T-cell (primary cell): ENCODE results near the gene TAF11. TPM values are rescaled to one million over a fixed set of nuclear protein-coding genes. Genes with fewer than 3 reads are reported as not detected.
"Not testable (repeated sequence)": the region's sequence is repeated elsewhere in the genome, so short reads cannot be mapped to it uniquely, and the experiment has no call there.

Source experiments
- ATAC-seq, 4 experiments: fragments of 200-7000 bp in 3 of 4; fragments of 150-1000 bp in 1 of 4; cut with Tn5 transposase; replicated peaks in 1 of 4; 1 replicate in 3 of 4; 2 replicates in 1 of 4; pipeline ENCODE4 v1.10.0; 2021; ENCODE audit warnings: moderate library complexity in 3 of 4, mild to moderate bottlenecking in 2 of 4, moderate number of reproducible peaks in 1 of 4
- CTCF ChIA-PET, 2 donors: fragments of 300-600 bp; sonication (Branson Sonifier 250); formaldehyde crosslinking; loops; one replicate each; lab custom pipeline; 2022; ENCODE audit warnings: antibody characterized with exemption in 2 of 2; lab: Charles Lee
- POLR2A ChIA-PET, 2 donors: fragments of 300-600 bp; sonication (Branson Sonifier 250); formaldehyde crosslinking; loops; one replicate each; lab custom pipeline; 2022; ENCODE audit warnings: antibody characterized with exemption in 2 of 2; lab: Charles Lee
- DNase-seq, 35 experiments: peaks; one replicate each; pipeline versions ENCODE4 v3.0.0 to v3.0.0-alpha.2; 2013 to 2023
- H3K27ac ChIP-seq: one replicate; pipeline ENCODE4 v1.5.1; 2013; ENCODE audit warnings: low read length
- H3K27me3 ChIP-seq, 2 experiments: replicated peaks in 1 of 2; 1 replicate in 1 of 2; 2 replicates in 1 of 2; pipeline versions ENCODE4 v1.6.1 to v1.7.0; 2013; ENCODE audit warnings: low read length in 1 of 2, mixed read lengths in 1 of 2; ENCODE audit not compliant: control insufficient read depth in 2 of 2, insufficient read depth in 2 of 2; ENCODE audit errors: extremely low read depth in 1 of 2
- H3K36me3 ChIP-seq, 2 donors: 1 replicate in 1 of 2; 2 replicates in 1 of 2; pipeline versions ENCODE4 v1.6.1 to v1.7.0; 2013; ENCODE audit warnings: low read length in 1 of 2; ENCODE audit not compliant: control insufficient read depth in 2 of 2, insufficient read depth in 1 of 2; ENCODE audit errors: extremely low read depth in 1 of 2
- H3K4me1 ChIP-seq, 2 experiments: 1 replicate in 1 of 2; 2 replicates in 1 of 2; pipeline versions ENCODE4 v1.6.1 to v1.7.0; 2013; ENCODE audit warnings: low read length in 2 of 2, mixed read lengths in 1 of 2; ENCODE audit not compliant: insufficient read depth in 2 of 2, control insufficient read depth in 1 of 2; ENCODE audit errors: extremely low read depth in 1 of 2
- H3K4me3 ChIP-seq, 2 donors: 1 replicate in 1 of 2; 2 replicates in 1 of 2; pipeline versions ENCODE4 v1.5.1 to v1.7.0; 2013; ENCODE audit warnings: mild to moderate bottlenecking in 2 of 2, low read length in 1 of 2, moderate library complexity in 1 of 2; ENCODE audit not compliant: control insufficient read depth in 1 of 2; ENCODE audit errors: extremely low read depth in 1 of 2
- H3K9me3 ChIP-seq: 2 replicates; pipeline ENCODE4 v1.7.0; 2013
- H3K27ac Mint-ChIP-seq, 2 donors: one replicate each; pipeline ENCODE4 v1.8.0; 2020 to 2021; ENCODE audit warnings: mild to moderate bottlenecking in 2 of 2, mixed read lengths in 2 of 2
- H3K27me3 Mint-ChIP-seq, 2 donors: one replicate each; pipeline ENCODE4 v1.8.0; 2021 to 2022; ENCODE audit warnings: mixed read lengths in 2 of 2
- H3K36me3 Mint-ChIP-seq: one replicate; pipeline ENCODE4 v1.8.0; 2021; ENCODE audit warnings: mixed read lengths
- H3K4me1 Mint-ChIP-seq, 3 donors: one replicate each; pipeline ENCODE4 v1.8.0; 2020 to 2022; ENCODE audit warnings: mixed read lengths in 3 of 3, mild to moderate bottlenecking in 1 of 3
- H3K4me3 Mint-ChIP-seq, 3 donors: one replicate each; pipeline ENCODE4 v1.8.0; 2020 to 2022; ENCODE audit warnings: mild to moderate bottlenecking in 3 of 3, mixed read lengths in 3 of 3, moderate library complexity in 3 of 3
- H3K9me3 Mint-ChIP-seq, 3 donors: one replicate each; pipeline ENCODE4 v1.8.0; 2020 to 2022; ENCODE audit warnings: mixed read lengths in 3 of 3
- WGBS: methylation state at CpG from one replicate; pipeline ENCODE4 v1.1.5; 2013; ENCODE audit warnings: missing lambda C conversion rate; ENCODE audit not compliant: insufficient coverage; 5-methylcytosine and 5-hydroxymethylcytosine counted together
- total RNA-seq, 35 experiments: library from RNA in 6 of 35; stranded (reverse) in 6 of 35; fragments of 120-200 nt in 1 of 35; gene quantifications; one replicate each; pipeline versions ENCODE4 v1.2.1 to v1.2.4 and lab custom pipeline; 2013 to 2026

TAF11 gene
- total RNA-seq, 5 donors from 2014 or later (not counting 1 experiment from before 2014, with no cell fraction given), result 22.7 to 35.1 (median 25.7) TPM

GRCh38 chr6:34852406-34853085, 35.3 kb downstream of the TAF11 start:
- Histone ChIP-seq H3K9me3 (no peaks in the 10 kb centered on the region), H3K27ac (no peak overlapping the region), H3K4me3 (no peak overlapping the region), H3K27me3 (no peaks in the 10 kb centered on the region), H3K4me1 (no peaks in the 10 kb centered on the region), H3K36me3 (peaks cover 2 to 24% of the 10 kb centered on the region in 2 donors)
- Mint-ChIP-seq H3K27ac (no peak overlapping the region), H3K4me1 (peaks cover 0 to 2% (median 0%) of the 10 kb centered on the region in 3 donors), H3K36me3 (peaks cover 52% of the 10 kb centered on the region), H3K27me3 (no peaks in the 10 kb centered on the region), H3K4me3 (no peak overlapping the region), H3K9me3 (no peaks in the 10 kb centered on the region)
- 100% methylated on average over 1 of the region's 4 CpGs for WGBS
- DNase-seq (no peak), ATAC-seq (no peak)
- ChIA-PET CTCF (no interaction called here), POLR2A (no interaction called here)

GRCh38 chr6:34851361-34851760, 36.5 kb downstream of the TAF11 start:
- ChIA-PET CTCF (no interaction called here), POLR2A (no interaction called here)
- H3K36me3 ChIP-seq, result peaks cover 0 to 12% of the 10 kb centered on the region in 2 donors
- peaks cover 47% of the 10 kb centered on the region for H3K36me3 Mint-ChIP-seq
- no peaks in the 10 kb centered on the region for H3K27me3 Mint-ChIP-seq
- WGBS, result 100% methylated on average over 1 of the region's 1 CpG
- no peak overlapping the region for H3K27ac Mint-ChIP-seq
- no peaks in the 10 kb centered on the region for H3K9me3 ChIP-seq
- H3K27me3 ChIP-seq, result no peaks in the 10 kb centered on the region
- no peak overlapping the region for H3K27ac ChIP-seq
- no peaks in the 10 kb centered on the region for H3K4me1 ChIP-seq
- H3K4me3 Mint-ChIP-seq, result no peak overlapping the region
- no peak for DNase-seq
- no peaks in the 10 kb centered on the region for H3K9me3 Mint-ChIP-seq
- ATAC-seq, result no peak
- no peak overlapping the region for H3K4me3 ChIP-seq
- peaks cover 0 to 5% (median 2%) of the 10 kb centered on the region in 3 donors for H3K4me1 Mint-ChIP-seq

GRCh38 chr6:34849066-34849465, 38.8 kb downstream of the TAF11 start:
- H3K4me1 ChIP-seq, H3K27me3 Mint-ChIP-seq, H3K4me1 Mint-ChIP-seq, H3K27me3 ChIP-seq, H3K9me3 Mint-ChIP-seq, DNase-seq, H3K27ac Mint-ChIP-seq, H3K9me3 ChIP-seq, H3K27ac ChIP-seq, CTCF ChIA-PET, H3K4me3 Mint-ChIP-seq, ATAC-seq, H3K36me3 ChIP-seq, H3K4me3 ChIP-seq: not testable (repeated sequence)
- POLR2A ChIA-PET, result interaction anchor here in 1 of 2 donors (0.6 kb wide), 1 partner anchor 1387 kb away, joined by 10 read pairs; no protein-coding TSS in a partner anchor
- peaks cover 49% of the 10 kb centered on the region for H3K36me3 Mint-ChIP-seq
- 97% methylated on average over 6 of the region's 6 CpGs for WGBS

- Mint-ChIP-seq H3K27ac (no peak overlapping the region), H3K4me3 (no peak overlapping the region), H3K9me3 (no peaks in the 10 kb centered on the region), H3K36me3 (peaks cover 42% of the 10 kb centered on the region), H3K4me1 (peaks cover 0 to 6% (median 0%) of the 10 kb centered on the region in 3 donors), H3K27me3 (no peaks in the 10 kb centered on the region)
- WGBS, result 94% methylated on average over 12 of the region's 15 CpGs
- ATAC-seq, result no peak
- DNase-seq, result no peak
- Histone ChIP-seq H3K27me3 (no peaks in the 10 kb centered on the region), H3K4me3 (no peak overlapping the region), H3K36me3 (peaks cover 7 to 26% of the 10 kb centered on the region in 2 donors), H3K4me1 (no peaks in the 10 kb centered on the region), H3K9me3 (no peaks in the 10 kb centered on the region), H3K27ac (no peak overlapping the region)
- ChIA-PET POLR2A (no interaction called here), CTCF (no interaction called here)
These were observed 48.0 kb downstream of the TAF11 start for GRCh38 chr6:34839666-34840352.

GRCh38 chr6:34837528-34837927, 50.3 kb downstream of the TAF11 start:
- Histone ChIP-seq H3K36me3 (peaks cover 7 to 31% of the 10 kb centered on the region in 2 donors), H3K4me1 (no peaks in the 10 kb centered on the region), H3K27me3 (no peaks in the 10 kb centered on the region), H3K27ac (no peak overlapping the region), H3K4me3 (no peak overlapping the region), H3K9me3 (no peaks in the 10 kb centered on the region)
- no peaks in the 10 kb centered on the region for H3K27me3 Mint-ChIP-seq
- no peaks in the 10 kb centered on the region for H3K9me3 Mint-ChIP-seq
- CTCF ChIA-PET, result no interaction called here
- H3K4me3 Mint-ChIP-seq, result no peak overlapping the region
- DNase-seq (no peak), ATAC-seq (no peak)
- POLR2A ChIA-PET, result no interaction called here
- no peak overlapping the region for H3K27ac Mint-ChIP-seq
- peaks cover 0 to 6% (median 0%) of the 10 kb centered on the region in 3 donors for H3K4me1 Mint-ChIP-seq
- H3K36me3 Mint-ChIP-seq, result peaks cover 45% of the 10 kb centered on the region

GRCh38 chr6:34836451-34836850, 51.4 kb downstream of the TAF11 start:
- no peaks in the 10 kb centered on the region for H3K27me3 ChIP-seq
- H3K4me3 Mint-ChIP-seq, result no peak overlapping the region
- peaks cover 46% of the 10 kb centered on the region for H3K36me3 Mint-ChIP-seq
- DNase-seq (no peak), ATAC-seq (no peak)
- H3K36me3 ChIP-seq, result peaks cover 7 to 31% of the 10 kb centered on the region in 2 donors
- ChIA-PET POLR2A (no interaction called here), CTCF (no interaction called here)
- H3K9me3 Mint-ChIP-seq, result no peaks in the 10 kb centered on the region
- H3K27ac ChIP-seq, result no peak overlapping the region
- no peak overlapping the region for H3K4me3 ChIP-seq
- no peaks in the 10 kb centered on the region for H3K9me3 ChIP-seq
- no CpG with 5 or more reads among the region's 2 CpGs for whole genome bisulfite sequencing
- H3K4me1 ChIP-seq, result no peaks in the 10 kb centered on the region
- H3K27ac Mint-ChIP-seq, result no peak overlapping the region
- no peaks in the 10 kb centered on the region for H3K27me3 Mint-ChIP-seq
- H3K4me1 Mint-ChIP-seq, result peaks cover 0 to 6% (median 0%) of the 10 kb centered on the region in 3 donors
